NK-92 (cell line): Measurements from ENCODE around the gene MUSTN1.

Experiments used
- DNase-seq: peaks from one replicate; lab custom pipeline; 2025; ENCODE audit not compliant: unreplicated experiment; lab: John Stamatoyannopoulos, UW

MUSTN1 gene

GRCh38 chr3:52852419-52852818 is 17.6 kb upstream of the MUSTN1 start:
- DNase-seq = no peak

- DNase-seq = no peak
Observed at GRCh38 chr3:52851348-52851747, 16.5 kb upstream of the MUSTN1 start.

DNA sequence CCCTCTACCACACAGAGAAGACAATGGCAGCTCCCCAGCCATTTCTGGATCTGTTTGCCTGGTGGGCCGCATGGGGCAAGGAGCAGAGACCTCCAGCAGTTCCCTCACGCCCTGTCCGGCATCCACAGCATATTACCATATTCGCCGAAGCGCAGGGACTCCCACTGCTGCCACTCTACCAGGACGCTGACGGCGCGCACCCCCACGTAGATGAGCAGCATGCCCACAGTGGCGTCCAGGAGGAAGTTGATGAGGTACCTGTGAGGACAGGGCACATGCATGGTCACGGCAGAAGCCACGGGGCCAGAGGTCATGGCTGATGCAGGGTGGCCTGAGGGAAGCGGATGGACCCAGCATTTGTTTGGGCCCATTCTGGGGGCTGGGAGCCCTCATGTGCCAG is 14.8 kb upstream of the MUSTN1 start:
- no peak for DNase-seq

DNA sequence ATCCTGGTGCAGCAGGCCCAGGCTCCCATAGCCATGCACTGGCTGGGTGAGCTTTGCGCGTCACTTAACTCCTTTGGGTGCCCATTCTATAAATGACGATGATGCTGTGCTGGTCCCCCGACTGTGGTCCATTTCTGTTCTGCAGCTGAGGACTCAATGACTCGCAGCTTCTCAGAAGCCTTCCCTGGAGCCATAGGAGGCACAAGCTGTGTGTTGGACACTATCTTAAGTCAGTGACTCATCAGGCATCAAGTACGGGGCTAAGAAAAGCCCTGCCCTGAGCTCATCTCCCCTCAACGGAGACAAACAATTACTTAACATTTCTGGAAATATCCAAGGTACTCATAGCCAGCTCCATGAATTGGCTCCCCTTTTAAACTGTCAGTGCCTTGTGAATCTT is 13.8 kb upstream of the MUSTN1 start:
- no peak for DNase-seq

DNA sequence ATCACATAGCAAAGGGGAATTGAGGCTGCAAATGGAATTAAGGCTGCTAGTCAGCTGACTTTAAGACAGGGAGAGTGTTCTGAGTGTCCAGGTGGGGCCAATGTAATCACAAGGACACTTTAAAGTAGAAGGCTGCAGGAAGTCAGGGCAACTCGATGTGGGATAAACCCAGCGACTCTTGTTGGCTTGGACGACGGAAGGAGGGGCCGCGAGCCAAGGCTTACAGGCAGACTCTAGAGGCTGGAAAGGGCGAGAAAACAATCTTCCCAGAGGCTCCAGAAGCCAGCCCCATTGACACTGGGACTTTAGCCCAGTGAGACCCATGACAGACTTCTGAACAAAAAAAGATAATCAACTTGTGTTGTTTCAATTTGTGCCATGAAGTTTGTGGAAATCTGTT is 12.9 kb upstream of the MUSTN1 start:
- no peak for DNase-seq

DNA sequence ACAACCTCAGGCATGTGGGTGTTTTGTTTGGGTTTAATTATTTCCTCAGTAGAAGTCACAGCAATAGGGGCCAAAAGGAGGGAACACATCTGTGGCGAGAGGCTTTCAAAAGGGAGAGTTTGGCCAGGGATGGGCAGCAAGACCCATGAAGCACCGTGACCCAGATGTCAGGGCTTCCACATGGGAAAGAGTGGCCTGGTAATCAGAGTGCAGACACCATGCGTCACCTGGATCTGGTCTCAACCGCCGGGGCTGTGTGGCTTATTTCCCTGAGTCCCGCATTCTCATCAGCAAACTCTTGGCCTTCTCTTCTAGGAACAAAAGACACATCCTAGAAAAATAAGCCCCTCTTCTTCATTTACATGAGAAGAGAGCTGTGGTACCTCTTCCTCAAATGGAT is 12.4 kb upstream of the MUSTN1 start:
- no peak for DNase-seq

- DNase-seq = no peak
Observed at GRCh38 chr3:52846432-52846965, 11.7 kb upstream of the MUSTN1 start.

DNA sequence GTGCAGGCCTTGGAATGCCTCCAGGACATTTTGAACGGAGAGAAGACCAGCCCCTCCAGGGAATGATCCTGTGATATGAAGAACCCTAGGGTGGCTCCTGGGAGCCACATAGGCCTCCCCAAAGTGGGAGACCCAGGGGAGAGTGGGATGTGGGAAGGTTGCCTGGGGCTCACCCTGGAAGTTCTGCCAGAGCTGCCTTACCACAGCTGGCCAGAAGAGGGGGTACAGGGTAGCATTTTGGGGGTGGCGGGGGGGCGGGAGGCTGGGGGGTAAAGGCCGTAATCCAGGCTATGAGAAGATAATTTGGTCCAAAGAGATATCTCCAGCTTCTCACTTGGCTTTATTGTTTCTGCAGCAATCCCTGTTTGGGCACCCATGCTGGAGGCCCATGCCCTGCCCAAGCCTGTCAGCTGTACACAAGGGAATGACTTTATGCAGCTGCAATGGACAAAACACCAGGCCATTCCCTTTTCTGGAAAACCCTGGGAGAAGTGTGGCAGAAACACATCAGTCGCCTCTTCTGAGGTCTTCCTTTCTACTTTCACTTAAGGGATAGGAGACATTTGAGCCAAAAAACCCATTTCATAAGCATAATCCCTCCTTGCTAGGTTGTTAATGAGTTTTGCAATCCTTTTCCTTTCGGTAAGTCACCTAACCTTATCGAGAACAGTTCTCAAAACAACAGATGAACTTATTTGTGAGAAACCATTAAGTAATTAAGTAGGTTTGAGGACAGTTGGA is 11.0 kb upstream of the MUSTN1 start:
- DNase-seq = no peak

- no peak for DNase-seq
Observed at GRCh38 chr3:52845157-52845556, 10.3 kb upstream of the MUSTN1 start.

- DNase-seq = no peak
Observed at GRCh38 chr3:52844290-52844975, 9.6 kb upstream of the MUSTN1 start.

GRCh38 chr3:52843881-52844280 is 9.1 kb upstream of the MUSTN1 start:
- DNase-seq = no peak

- no peak for DNase-seq
Observed at GRCh38 chr3:52843108-52843865, 8.5 kb upstream of the MUSTN1 start.

DNA sequence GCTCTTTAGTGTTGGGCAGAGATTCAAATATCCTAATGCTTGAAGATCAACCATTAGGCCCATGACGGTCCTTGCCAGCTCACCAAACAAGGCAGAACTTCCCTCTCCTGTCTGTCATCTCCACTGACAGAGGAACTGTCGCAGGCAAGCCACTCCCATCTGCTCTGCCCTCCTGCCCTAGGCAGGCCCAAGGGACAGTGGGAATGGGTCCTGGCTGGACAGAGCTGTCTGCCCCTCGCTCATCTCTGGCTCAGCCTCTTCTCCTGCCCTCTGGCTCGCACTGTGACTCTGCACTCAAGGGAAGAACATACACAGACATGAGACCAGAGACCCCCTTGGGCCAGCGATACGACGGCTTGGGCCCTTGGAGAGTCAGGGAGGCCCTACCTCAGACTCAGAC is 7.6 kb upstream of the MUSTN1 start:
- DNase-seq = no peak

- DNase-seq = no peak
Observed at GRCh38 chr3:52841981-52842340, 7.1 kb upstream of the MUSTN1 start.

DNA sequence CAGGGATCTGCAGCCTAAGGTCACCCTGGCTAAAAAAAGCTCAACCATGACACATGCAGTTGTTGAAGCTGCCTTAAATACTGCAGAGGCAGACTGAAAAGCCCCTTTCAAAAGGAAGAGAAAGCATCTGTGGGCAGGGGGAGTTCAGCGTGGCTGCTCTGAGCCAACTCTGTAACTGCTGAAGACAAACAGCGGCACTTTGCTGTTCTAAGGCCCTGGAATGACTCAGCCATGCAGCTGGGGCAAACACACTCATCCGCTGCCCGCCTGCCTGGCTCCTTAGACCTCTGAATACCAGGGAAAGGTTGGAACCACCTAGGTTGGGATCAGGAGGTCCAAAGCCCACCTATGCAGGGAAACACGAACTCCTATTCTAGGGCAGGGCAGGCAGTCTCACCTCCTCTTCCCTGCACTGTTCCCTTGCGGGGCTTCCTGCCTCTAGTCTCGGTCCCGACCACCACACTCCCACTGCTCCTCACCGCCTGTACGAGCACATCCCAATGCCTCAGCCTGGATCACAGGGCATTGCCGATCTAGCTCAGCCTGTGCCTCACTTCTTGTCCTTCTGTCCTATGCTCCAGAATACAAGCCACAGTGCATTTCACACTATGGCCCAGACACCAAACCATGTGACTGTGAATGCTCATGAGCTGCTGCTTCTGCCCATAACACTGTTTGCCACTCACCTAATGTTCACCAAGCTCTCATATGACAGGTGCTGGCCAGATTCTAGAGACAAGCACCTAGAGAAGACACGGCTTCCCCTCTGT is 6.6 kb upstream of the MUSTN1 start:
- no peak for DNase-seq

DNA sequence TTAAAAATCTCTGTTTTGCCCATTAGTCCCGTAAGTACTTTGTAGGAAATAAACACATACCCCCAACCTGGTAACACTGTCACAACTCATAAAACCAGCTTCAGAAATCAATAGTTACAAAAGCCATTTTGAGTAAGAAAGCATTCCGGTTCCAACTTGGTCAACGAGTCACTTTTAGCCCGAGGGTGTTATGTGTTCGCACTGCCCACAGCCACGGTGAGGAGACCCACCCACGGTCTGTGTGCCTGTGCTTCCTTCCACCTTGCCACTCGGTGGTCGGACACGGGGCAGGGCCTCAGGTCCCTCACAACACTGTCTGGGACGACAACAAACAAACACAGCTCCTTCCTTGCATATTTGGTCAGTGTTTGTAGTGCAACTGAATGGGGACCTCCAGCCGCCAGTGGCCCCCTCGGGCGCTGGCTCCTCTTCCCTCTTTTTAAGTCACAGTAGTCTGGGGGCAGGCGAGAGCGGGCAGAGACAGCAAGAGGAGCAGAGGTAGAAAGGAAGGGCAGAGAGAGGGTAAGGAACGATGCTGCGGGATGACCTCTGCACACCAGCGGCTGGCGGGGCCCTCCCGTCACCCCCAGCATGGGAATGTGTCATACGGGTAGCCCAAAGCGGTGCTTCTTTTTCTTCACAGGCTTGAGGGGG is 5.2 kb upstream of the MUSTN1 start:
- DNase-seq = no peak

DNA sequence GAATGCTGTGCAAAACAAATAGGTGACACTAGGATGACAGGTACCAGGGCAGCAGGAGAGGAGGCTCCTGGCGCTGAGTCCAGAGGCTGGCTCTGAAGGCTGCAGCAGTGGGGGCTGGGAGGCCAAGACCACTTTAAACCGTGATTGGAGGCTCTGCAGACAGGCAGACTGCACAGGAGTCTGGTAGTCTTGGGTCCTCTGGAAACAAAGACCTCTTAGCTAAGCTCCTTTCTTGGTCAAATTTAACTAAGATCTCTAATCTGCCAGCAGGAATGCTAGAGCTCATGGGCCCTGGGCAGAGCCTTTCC is 4.4 kb upstream of the MUSTN1 start:
- no peak for DNase-seq

DNA sequence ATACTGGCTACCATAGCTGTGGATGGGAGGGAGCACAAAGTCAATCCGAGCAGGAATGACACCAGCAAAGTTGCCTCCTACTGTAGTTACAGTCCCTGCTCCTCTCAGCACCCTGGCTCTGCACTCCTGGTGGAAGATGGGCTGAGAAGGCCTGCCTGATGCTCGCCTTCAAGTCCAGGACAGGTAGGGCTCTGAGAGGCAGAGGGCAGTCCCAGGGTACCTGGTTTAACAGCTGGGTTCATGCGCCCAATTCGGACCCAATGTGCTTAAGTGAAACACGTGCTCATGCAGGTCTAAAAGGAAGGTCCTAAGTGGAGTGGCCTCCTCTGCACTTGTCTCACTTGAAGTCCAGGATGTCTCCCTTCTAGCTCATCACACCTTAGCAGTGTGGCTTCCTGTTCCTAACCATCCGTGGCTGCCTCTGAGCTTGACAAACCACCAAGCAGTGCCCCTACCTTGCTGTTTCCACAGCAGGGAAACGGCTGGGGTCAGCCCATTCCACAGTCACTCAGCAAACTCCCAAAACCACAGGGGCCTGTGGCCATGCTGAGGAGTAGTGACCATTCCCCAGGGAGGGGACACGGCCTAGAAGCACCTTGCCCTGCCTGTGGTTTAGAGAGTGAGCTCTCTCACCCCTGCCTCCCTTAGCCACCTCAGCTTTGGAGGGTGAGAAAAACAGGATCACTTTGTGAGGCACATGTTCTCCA is 3.9 kb upstream of the MUSTN1 start:
- no peak for DNase-seq

DNA sequence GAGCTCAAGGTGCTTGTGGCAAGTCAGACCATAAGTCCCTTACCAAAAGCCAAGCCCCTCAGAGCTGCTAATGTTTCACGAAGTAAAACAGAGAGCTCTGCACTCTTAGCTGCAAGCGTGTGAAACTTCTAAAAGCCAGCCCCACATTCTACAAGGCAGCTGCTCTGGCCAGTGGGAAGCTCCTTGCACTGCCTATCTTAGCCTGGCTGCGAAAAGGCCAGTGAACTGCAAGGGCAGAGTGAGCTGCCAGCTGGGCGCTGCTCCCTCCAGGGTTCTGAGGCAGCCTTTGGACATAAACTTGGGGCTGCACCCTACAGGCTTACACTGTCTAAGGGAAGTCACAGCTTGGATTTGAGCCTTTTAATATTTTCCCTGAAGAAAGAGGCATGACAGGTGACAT is 2.2 kb upstream of the MUSTN1 start:
- DNase-seq = no peak

GRCh38 chr3:52836471-52836845 is 1.6 kb upstream of the MUSTN1 start:
- no peak for DNase-seq
